Activated CD4-positive, alpha-beta T cell treated with anti-CD3 and anti-CD28 coated beads, Interleukin-2, amount 50 U/mL, for 16 hours (primary cell): ENCODE data around the gene UBXN11.

ENCODE experiments used
- DNase-seq: peaks from one replicate; pipeline ENCODE4 v3.0.0-alpha.2; 2020

The UBXN11 gene

DNA sequence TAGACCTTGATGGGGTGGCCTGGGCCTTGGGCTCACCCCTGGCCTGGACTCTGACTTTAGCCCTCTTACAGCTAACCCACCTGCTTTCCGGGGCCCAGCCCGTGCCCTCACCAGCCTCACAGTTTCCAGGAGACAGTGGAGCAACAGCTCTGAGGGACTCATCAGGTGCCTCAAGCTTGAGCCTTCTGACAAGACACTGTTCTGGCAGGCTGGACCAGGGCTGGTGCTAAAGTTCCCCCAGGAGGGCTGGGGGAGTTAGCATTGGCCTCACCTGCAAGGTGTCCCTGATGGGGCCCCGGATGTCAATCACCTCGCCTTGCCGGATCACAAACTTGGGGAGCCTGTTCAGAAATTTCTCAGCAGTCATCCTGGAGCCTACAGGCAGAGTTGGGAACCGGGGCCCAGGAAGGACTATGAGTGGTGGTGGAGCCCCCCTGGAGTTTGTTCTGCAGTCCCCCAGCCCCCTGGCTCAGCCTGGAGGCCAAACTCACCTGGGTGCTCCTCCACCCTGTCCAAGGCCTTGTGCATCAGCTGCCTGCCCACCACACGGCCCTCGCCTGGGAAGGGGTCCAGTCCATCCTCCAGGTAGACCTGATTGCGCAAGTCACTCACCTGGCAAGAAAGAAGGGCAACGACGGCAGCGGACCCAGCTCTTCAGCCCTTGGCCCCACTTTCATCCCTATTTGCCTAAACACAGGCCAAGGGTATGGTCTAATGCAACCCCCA lies 22.4 kb downstream of the UBXN11 start:
- DNase-seq, result no peak

DNA sequence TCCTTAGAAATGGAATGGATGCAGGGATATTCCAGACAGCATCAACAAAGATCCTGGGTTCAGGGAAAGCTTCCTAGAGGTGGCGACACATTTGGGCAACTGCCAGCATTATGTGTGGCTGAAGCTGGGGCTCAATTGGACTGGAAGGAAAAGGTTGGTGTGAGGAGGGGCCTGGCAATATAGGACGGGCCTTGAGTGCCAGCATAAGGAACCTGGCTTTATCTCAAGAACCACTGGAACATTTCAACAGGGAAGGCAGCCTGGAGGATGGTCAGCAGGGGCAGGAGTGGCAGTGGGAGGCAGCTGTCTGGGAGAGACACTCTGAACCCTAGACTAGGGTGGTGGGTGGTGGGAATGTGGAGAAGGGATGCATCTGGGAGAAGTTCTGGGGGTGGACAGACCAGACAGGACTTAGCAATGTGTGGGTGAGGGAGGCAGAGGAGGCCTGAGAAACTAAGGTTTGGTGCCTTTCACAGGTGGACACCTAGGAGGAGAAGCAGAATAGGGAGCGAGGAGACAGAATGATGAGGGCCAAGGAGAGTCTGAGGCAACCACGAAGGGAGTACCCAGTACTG lies 23.1 kb downstream of the UBXN11 start:
- DNase-seq, result no peak

DNA sequence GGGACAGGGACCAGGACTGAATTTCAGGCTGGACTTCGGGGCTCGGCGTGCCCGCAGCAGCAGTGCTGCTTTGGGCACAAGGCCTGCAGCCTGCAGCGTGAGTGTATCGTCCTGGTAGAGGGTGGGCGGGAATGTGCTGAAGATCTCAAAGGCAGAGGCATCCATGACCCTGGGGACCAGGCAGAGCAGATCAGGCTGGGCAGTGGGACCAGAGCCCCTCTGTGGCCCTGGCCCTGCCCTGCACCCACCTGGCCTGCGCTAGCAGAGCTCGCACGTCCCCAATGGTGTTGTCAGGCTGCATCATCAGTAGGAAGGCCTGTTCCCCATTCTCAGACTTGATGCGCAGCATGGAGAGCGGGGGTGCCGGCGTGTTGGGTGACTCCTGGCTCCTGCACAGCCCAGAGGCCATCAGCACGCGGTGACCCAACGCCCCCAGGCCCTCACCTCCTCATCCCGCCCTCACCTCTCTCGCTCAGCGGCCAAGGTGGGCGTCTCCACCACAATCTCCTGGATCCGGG lies 24.0 kb downstream of the UBXN11 start:
- DNase-seq, result no peak

- DNase-seq, result no peak
Observed at GRCh38 chr1:26281971-26282370, 24.5 kb downstream of the UBXN11 start.

GRCh38 chr1:26281091-26281958 lies 25.1 kb downstream of the UBXN11 start:
- peak; percentile 27 for DNase-seq

DNA sequence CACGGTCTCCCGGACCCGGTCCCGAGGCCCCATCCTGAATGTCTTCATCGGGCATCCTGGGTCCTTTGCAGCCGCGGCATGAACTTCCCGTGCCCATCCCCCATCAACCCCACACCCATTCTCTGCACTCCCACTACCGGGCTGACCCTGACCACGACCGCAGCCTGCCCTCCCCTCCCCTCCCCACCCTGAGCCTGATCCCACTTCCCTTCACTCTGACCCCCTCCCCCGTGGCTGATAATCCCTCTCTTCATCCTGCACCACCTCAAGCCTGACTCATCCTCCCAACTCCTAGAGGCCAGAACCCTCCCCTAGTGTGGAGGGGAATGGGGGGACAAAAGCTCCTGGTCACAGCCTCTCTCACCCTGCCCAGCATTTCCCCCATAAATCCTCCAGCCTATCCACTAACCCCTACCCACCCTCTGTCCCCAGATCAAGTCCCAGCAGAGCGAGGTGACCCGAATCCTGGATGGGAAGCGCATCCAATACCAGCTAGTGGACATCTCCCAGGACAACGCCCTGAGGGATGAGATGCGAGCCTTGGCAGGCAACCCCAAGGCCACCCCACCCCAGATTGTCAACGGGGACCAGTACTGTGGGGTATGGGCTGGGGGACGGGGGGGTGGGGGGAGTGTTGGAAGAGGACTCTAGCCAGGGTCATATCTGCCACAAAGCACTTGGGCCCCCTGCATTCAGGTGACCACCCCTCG lies 25.9 kb downstream of the UBXN11 start:
- DNase-seq, result peak; percentile 41

DNA sequence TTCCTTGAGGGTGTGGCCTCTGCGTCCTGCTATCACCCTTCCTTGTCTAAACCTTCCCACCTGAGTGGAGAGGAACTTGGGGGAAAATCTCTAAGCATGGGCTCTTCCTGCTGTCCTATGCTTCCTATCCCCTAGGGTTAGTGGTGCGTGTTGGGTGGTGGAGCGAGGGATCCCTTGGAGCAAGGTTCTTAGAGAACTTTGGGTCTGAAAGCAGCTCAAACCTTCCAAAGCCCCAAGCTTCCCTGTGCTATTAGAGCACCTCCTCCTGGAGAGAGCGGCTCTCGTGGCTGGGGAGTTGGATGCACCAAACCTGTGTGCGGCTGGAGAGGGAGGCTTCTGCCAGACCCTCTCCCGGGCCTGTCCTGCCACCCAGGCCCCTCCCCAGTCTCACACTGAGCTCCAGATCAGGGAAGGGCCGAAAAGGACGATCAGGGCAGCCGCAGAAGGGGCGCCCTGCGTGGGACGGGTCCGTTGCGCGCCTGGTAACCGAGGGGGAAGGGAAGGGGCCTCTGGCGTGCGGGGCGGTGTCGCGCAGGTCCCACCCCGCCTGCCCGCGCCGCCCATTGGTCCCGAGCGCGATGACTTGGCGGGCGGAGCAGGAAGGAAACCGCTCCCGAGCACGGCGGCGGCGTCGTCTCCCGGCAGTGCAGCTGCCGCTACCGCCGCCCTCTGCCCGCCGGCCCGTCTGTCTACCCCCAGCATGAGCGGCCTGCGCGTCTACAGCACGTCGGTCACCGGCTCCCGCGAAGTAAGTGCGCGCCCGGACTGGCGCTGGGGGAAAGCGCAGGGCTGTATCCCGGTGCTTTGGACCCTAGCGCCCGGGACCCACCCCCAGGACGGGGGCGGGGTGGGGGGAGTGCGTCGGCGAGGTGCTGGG lies 26.7 kb downstream of the UBXN11 start, which contains the start of gene SH3BGRL3:
TSS of gene SH3BGRL3 (plus strand) at position 631 of the 877 bp plus-strand sequence. CDS start at position 701, 70 bp downstream.
- DNase-seq, result peak; percentile 89

DNA sequence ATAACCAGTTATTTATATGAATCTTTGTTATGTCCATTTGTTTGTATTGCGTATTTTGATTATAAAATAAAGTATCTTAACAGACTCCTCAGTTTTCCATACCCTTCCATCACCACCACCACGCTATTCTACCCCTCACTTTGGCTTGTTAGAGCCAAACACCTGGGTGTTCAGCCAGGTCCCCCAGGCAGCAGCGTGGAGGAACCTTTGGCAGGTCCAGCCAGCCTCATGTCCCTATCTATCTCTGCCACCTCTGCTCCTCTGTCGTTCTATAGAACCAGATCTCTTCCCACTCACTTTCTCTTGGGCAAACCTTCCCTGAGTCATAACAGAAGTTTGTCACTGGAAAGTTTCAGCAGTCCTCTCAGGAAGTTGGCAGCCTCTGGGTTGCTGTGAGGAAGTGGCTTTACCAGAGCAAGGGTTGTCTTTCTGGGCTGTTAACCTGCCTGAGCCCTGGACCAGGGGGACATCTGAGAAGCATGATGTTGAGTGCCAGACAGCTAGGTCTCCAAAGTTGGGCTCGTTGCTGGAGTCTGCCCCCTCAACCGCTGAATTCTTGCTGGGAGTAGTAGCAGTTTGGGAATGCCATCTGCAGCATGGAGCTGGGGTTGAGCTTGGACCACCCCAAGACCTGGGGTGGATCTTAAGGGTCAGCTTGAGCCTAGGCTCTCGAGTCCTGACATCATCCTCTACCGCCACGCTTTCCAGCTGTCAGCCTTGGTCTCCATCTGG lies 27.5 kb downstream of the UBXN11 start:
- peak; percentile 80 for DNase-seq

- peak; percentile 3 for DNase-seq
Observed at GRCh38 chr1:26278303-26278702, 28.1 kb downstream of the UBXN11 start.

DNA sequence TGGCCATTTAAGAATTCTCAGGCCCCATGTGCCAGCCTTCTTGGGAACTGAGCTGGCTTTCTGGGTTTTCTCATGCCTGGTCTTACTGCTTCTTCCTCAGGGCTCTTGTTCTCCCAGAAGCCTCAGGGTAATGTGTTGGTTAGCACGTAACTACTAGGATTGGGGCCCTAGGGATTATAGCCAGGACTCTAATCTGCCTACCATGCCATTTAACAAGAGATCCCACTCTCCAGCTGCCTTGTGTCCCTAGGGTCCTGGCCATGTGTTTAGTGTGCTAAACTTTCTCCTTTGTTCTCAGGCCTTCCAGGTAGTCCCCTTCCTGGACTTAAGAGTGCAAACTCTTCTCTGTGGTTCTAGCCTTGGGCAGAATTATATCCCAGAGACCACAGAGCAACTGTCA lies 28.7 kb downstream of the UBXN11 start:
- DNase-seq, result no peak

GRCh38 chr1:26277261-26277661 lies 29.2 kb downstream of the UBXN11 start:
- DNase-seq, result no peak

GRCh38 chr1:26276432-26276838 lies 30.0 kb downstream of the UBXN11 start:
- DNase-seq, result no peak

- DNase-seq, result peak; percentile 93
Observed at GRCh38 chr1:26275580-26276431, 30.6 kb downstream of the UBXN11 start.

DNA sequence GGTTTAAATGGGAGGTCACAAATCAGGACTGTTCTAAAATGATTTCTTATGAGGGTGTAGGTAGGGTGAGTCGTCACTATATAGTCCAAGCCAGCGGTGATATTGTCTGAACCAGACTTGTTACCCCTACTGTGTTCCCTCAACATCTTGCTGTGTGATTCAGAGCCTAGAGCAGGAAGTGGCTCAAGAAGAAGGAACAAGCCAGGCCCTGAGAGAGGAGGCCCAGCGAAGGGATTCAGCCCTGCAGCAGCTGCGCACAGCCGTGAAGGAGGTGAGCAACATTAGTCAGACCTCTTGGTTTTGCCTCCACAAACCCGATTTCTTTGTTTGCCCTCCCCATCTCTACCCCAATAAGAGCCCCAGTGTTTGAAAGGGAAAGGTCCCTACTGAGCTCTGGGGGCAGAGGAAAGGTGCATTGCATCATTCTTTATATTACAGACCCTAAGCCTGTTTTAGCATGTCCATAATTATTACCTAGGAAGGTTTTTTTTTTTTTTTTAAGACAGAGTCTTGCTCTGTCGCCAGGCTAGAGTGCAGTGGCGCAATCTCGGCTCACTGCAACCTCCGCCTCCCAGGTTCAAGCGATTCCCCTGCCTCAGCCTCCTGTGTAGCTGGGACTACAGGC lies 31.5 kb downstream of the UBXN11 start:
- DNase-seq, result peak; percentile 35

GRCh38 chr1:26269198-26269550 lies 37.3 kb downstream of the UBXN11 start:
- no peak for DNase-seq

DNA sequence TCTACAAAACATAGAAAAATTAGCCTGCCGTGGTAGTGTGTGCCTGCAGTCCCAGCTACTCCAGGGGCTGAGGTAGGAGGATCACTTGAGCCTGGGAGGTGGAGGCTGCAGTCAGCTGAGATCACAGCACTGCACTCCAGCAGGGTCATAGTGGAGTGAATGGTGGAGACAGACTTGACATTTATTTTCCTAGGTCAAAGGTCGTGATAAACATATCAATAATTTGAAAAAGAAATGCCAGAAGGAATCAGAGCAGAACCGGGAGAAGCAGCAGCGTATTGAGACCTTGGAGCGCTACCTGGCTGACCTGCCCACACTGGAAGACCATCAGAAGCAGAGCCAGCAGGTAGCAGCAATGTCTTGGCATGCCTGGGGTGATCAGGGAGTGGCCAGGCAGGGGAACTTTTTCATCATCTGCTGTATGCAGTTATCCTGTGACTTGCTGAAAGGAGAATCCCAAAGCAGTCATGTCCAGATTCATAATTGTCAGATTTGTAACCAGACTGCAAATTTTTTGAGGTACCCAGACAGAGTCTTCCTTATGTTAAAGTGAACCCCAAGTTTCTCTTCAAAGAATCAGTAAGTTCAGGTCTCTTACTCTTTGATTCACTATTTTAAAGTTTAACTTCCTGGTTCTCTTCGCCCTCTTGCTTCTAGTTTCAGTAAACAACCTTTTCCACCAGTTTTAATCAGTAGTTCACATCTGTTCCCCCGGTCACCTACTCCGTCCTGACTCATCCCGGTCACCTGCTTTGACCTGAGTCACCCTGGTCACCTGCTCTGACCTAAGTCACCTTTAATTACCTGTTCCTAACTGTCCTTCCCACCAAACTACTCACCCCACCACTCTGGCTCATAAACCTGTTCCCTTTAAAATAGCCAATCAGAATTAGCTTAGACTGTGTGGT lies 37.9 kb downstream of the UBXN11 start:
- no peak for DNase-seq

DNA sequence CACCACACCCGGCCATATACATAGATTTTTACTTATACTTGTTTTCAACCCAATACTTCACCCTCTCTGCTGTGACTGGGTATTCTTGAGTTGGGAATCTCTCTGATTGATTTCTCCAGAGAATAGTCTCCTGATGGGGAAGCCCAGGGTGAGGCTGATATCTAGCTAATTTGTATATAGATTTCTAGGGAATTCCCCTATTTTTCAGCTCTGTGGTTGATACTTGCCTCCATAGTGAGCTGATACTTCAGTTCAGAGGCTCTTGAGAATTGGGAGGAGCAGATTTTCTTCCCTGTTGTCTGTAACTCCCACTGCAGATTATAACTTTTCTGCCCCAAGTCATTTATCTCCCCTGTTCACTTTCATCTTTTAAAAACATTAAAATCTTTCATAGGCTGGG lies 41.0 kb downstream of the UBXN11 start:
- no peak for DNase-seq

GRCh38 chr1:26263212-26263611 lies 43.2 kb downstream of the UBXN11 start:
- no peak for DNase-seq

GRCh38 chr1:26259578-26259977 lies 46.9 kb downstream of the UBXN11 start:
- DNase-seq, result no peak
